WTC11 (cell line): ENCODE results near the gene ADARB2. TPM values are rescaled to one million over a fixed set of nuclear protein-coding genes. Genes with fewer than 3 reads are reported as not detected.

ENCODE experiments used
- ATAC-seq: fragments of 200-7000 bp; cut with Tn5 transposase; 2 replicates; pipeline ENCODE4 v1.10.0; 2021; ENCODE audit warnings: mild to moderate bottlenecking, moderate library complexity
- CTCF ChIA-PET: fragments of 300-600 bp; sonication (Branson Sonifier 250); formaldehyde crosslinking; loops from one replicate; lab custom pipeline; 2021; ENCODE audit warnings: antibody characterized with exemption; lab: Charles Lee
- POLR2A ChIA-PET: fragments of 350-600 bp; sonication (Branson Sonifier 250); formaldehyde crosslinking; loops from one replicate; lab custom pipeline; 2021; ENCODE audit warnings: antibody characterized with exemption; lab: Charles Lee
- DNase-seq: peaks from one replicate; pipeline ENCODE4 v3.0.0; 2021; ENCODE audit warnings: low spot score
- H3K27ac Mint-ChIP-seq: 2 replicates; pipeline ENCODE4 v1.8.0; 2021; ENCODE audit warnings: mixed read lengths
- H3K27me3 Mint-ChIP-seq: 2 replicates; pipeline ENCODE4 v1.8.0; 2021; ENCODE audit warnings: low read depth, mild to moderate bottlenecking, moderate library complexity, mixed read lengths
- H3K36me3 Mint-ChIP-seq: 2 replicates; pipeline ENCODE4 v1.8.0; 2021; ENCODE audit warnings: mixed read lengths
- H3K4me1 Mint-ChIP-seq: 2 replicates; pipeline ENCODE4 v1.8.0; 2022; ENCODE audit warnings: mixed read lengths
- H3K4me3 Mint-ChIP-seq: 2 replicates; pipeline ENCODE4 v1.8.0; 2021; ENCODE audit warnings: mild to moderate bottlenecking, moderate library complexity, mixed read lengths
- H3K9me3 Mint-ChIP-seq: 2 replicates; pipeline ENCODE4 v1.8.0; 2021; ENCODE audit warnings: mixed read lengths
- CBFB ChIP-seq: sonication (generic); formaldehyde crosslinking; IDR thresholded peaks from 2 replicates; pipeline ENCODE4 v1.8.1; 2022; ENCODE audit warnings: mild to moderate bottlenecking, low read depth, missing genetic modification reagents
- FOXP1 ChIP-seq: sonication (generic); formaldehyde crosslinking; IDR thresholded peaks from 2 replicates; pipeline ENCODE4 v1.8.0; 2022; ENCODE audit warnings: missing genetic modification reagents, mild to moderate bottlenecking, moderate library complexity, borderline replicate concordance
- FOXP4 ChIP-seq: sonication (generic); formaldehyde crosslinking; IDR thresholded peaks from 2 replicates; pipeline ENCODE4 v1.8.0; 2022; ENCODE audit warnings: mild to moderate bottlenecking, missing genetic modification reagents
- GTF2I ChIP-seq: fragments of 250-450 bp; sonication (Bioruptor Pico); conservative IDR thresholded peaks from 2 replicates; pipeline ENCODE4 v1.4.0; 2021; ENCODE audit warnings: mild to moderate bottlenecking
- IRF2 ChIP-seq: sonication (generic); formaldehyde crosslinking; IDR thresholded peaks from 2 replicates; pipeline ENCODE4 v1.8.0; 2022; ENCODE audit warnings: low read depth, missing genetic modification reagents, borderline replicate concordance
- NFATC4 ChIP-seq: fragments of 250-450 bp; sonication (Bioruptor Pico); IDR thresholded peaks from 2 replicates; pipeline ENCODE4 v1.9.0; 2021; ENCODE audit warnings: mild to moderate bottlenecking
- NR3C1 ChIP-seq: sonication (generic); formaldehyde crosslinking; conservative IDR thresholded peaks from 2 replicates; pipeline ENCODE4 v1.8.1; 2023; ENCODE audit warnings: low read depth, mild to moderate bottlenecking, missing genetic modification reagents
- RELA ChIP-seq: sonication (generic); formaldehyde crosslinking; IDR thresholded peaks from 2 replicates; pipeline ENCODE4 v1.8.1; 2022; ENCODE audit warnings: missing genetic modification reagents, mild to moderate bottlenecking, borderline replicate concordance
- SMAD4 ChIP-seq: sonication (generic); formaldehyde crosslinking; IDR thresholded peaks from 2 replicates; pipeline ENCODE4 v1.8.0; 2022; ENCODE audit warnings: mild to moderate bottlenecking, missing genetic modification reagents
- TEAD4 ChIP-seq: sonication (generic); formaldehyde crosslinking; IDR thresholded peaks from 2 replicates; pipeline ENCODE4 v1.8.0; 2022; ENCODE audit warnings: mild to moderate bottlenecking, missing genetic modification reagents
- USF1 ChIP-seq: sonication (generic); formaldehyde crosslinking; IDR thresholded peaks from 2 replicates; pipeline ENCODE4 v1.8.0; 2022; ENCODE audit warnings: mild to moderate bottlenecking, missing genetic modification reagents
- ZNF138 ChIP-seq: sonication (generic); formaldehyde crosslinking; conservative IDR thresholded peaks from 2 replicates; pipeline ENCODE4 v1.8.1; 2022; ENCODE audit warnings: mild to moderate bottlenecking, moderate library complexity, missing genetic modification reagents
- ZNF416 ChIP-seq: fragments of 250-450 bp; sonication (Bioruptor Pico); IDR thresholded peaks from 2 replicates; pipeline ENCODE4 v1.9.0; 2021; ENCODE audit warnings: mild to moderate bottlenecking, inconsistent platforms
- ZNF423 ChIP-seq: fragments of 250-450 bp; sonication (Bioruptor Pico); IDR thresholded peaks from 2 replicates; pipeline ENCODE4 v2.1.2; 2022; ENCODE audit warnings: mild to moderate bottlenecking, moderate library complexity
- ZNF671 ChIP-seq: fragments of 250-450 bp; sonication (Bioruptor Pico); IDR thresholded peaks from 2 replicates; pipeline ENCODE4 v1.8.0; 2021; ENCODE audit warnings: mild to moderate bottlenecking
- total RNA-seq: library from RNA; stranded (reverse); gene quantifications from 3 replicates; pipeline ENCODE4 v1.2.3, GENCODE V29; 2021
- TF ChIP-seq, protein P1 (sequence below): sonication (generic); formaldehyde crosslinking; IDR thresholded peaks from 2 replicates; pipeline ENCODE4 v1.8.0; 2023; ENCODE audit warnings: missing genetic modification reagents
- TF ChIP-seq, protein P2 (sequence below): fragments of 250-450 bp; sonication (Bioruptor Pico); IDR thresholded peaks from 2 replicates; pipeline ENCODE4 v1.9.0; 2021; ENCODE audit warnings: mild to moderate bottlenecking, borderline replicate concordance
- TF ChIP-seq, protein P3 (sequence below): sonication (generic); formaldehyde crosslinking; IDR thresholded peaks from 2 replicates; pipeline ENCODE4 v1.8.1; 2023; ENCODE audit warnings: mild to moderate bottlenecking, moderate library complexity, missing genetic modification reagents
- TF ChIP-seq, protein P4 (sequence below): sonication (generic); formaldehyde crosslinking; IDR thresholded peaks from 2 replicates; pipeline ENCODE4 v1.8.0; 2022; ENCODE audit warnings: missing genetic modification reagents
- TF ChIP-seq, protein P5 (sequence below): fragments of 250-450 bp; sonication (Bioruptor Pico); IDR thresholded peaks from 2 replicates; pipeline ENCODE4 v1.8.0; 2021; ENCODE audit warnings: mild to moderate bottlenecking

ADARB2 gene
- total RNA-seq, 1 experiment from 2014 or later, result 3.7 TPM

DNA sequence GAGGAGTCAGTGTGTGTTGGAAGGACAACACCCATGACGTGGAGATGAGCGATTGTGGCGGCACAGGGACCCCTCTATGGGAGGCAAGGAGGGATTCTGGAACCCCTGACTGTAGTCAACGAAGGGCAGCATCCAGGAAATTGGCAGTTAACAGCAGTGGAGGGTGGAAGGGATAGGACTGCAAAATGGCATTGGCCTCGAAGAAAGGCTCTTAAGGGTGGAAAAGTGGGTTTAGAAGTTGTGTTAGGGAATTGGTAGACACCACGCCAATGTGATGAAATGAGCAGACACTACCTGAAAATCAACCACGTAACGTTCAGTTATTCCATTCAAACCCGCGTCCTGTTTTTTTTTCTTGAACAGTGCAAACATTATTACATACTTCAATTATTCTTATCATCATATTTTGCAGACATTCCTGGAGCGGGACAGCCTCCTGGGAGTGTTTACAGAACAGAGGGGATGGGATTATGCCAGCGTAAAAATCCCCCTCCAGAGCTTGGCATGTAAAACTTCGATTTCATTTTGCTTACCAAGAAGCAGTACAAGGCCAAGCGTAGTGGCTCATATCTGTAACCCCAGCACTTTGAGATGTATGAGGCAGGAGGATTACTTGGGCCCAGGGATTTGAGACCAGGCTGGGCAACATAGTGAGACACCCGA is 409.0 kb downstream of the ADARB2 start:
- H3K27ac Mint-ChIP-seq, result no peak overlapping the region
- CTCF ChIA-PET, result no interaction called here
- POLR2A ChIA-PET, result no interaction called here

More for the DNA sequence above, 409.0 kb downstream of the ADARB2 start:
- H3K27me3 Mint-ChIP-seq, result peaks cover 9% of the 10 kb centered on the region
- peaks cover 16% of the 10 kb centered on the region for H3K36me3 Mint-ChIP-seq
- peaks cover 13% of the 10 kb centered on the region for H3K4me1 Mint-ChIP-seq
- DNase-seq (no peak), ATAC-seq (no peak)
- TF ChIP-seq, protein P1, sequence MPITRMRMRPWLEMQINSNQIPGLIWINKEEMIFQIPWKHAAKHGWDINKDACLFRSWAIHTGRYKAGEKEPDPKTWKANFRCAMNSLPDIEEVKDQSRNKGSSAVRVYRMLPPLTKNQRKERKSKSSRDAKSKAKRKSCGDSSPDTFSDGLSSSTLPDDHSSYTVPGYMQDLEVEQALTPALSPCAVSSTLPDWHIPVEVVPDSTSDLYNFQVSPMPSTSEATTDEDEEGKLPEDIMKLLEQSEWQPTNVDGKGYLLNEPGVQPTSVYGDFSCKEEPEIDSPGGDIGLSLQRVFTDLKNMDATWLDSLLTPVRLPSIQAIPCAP (CRISPR knock-in tag), result no peak
- no peak for TF ChIP-seq SMAD4
- no peak for TF ChIP-seq NFATC4
- TF ChIP-seq CBFB (CRISPR knock-in tag), result no peak
- no peak for TF ChIP-seq IRF2 (CRISPR knock-in tag)
- TF ChIP-seq RELA (CRISPR knock-in tag), result no peak
- TF ChIP-seq ZNF423 (CRISPR knock-in tag), result no peak
- no peak for TF ChIP-seq ZNF416 (CRISPR knock-in tag)
- no peak for TF ChIP-seq FOXP1
- TF ChIP-seq, protein P2, sequence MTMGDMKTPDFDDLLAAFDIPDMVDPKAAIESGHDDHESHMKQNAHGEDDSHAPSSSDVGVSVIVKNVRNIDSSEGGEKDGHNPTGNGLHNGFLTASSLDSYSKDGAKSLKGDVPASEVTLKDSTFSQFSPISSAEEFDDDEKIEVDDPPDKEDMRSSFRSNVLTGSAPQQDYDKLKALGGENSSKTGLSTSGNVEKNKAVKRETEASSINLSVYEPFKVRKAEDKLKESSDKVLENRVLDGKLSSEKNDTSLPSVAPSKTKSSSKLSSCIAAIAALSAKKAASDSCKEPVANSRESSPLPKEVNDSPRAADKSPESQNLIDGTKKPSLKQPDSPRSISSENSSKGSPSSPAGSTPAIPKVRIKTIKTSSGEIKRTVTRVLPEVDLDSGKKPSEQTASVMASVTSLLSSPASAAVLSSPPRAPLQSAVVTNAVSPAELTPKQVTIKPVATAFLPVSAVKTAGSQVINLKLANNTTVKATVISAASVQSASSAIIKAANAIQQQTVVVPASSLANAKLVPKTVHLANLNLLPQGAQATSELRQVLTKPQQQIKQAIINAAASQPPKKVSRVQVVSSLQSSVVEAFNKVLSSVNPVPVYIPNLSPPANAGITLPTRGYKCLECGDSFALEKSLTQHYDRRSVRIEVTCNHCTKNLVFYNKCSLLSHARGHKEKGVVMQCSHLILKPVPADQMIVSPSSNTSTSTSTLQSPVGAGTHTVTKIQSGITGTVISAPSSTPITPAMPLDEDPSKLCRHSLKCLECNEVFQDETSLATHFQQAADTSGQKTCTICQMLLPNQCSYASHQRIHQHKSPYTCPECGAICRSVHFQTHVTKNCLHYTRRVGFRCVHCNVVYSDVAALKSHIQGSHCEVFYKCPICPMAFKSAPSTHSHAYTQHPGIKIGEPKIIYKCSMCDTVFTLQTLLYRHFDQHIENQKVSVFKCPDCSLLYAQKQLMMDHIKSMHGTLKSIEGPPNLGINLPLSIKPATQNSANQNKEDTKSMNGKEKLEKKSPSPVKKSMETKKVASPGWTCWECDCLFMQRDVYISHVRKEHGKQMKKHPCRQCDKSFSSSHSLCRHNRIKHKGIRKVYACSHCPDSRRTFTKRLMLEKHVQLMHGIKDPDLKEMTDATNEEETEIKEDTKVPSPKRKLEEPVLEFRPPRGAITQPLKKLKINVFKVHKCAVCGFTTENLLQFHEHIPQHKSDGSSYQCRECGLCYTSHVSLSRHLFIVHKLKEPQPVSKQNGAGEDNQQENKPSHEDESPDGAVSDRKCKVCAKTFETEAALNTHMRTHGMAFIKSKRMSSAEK (CRISPR knock-in tag), result no peak
- TF ChIP-seq, protein P3, sequence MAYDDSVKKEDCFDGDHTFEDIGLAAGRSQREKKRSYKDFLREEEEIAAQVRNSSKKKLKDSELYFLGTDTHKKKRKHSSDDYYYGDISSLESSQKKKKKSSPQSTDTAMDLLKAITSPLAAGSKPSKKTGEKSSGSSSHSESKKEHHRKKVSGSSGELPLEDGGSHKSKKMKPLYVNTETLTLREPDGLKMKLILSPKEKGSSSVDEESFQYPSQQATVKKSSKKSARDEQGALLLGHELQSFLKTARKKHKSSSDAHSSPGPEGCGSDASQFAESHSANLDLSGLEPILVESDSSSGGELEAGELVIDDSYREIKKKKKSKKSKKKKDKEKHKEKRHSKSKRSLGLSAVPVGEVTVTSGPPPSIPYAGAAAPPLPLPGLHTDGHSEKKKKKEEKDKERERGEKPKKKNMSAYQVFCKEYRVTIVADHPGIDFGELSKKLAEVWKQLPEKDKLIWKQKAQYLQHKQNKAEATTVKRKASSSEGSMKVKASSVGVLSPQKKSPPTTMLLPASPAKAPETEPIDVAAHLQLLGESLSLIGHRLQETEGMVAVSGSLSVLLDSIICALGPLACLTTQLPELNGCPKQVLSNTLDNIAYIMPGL (CRISPR knock-in tag), result no peak
- TF ChIP-seq FOXP4 (CRISPR knock-in tag), result no peak
- TF ChIP-seq ZNF671, result no peak
- TF ChIP-seq, protein P4, sequence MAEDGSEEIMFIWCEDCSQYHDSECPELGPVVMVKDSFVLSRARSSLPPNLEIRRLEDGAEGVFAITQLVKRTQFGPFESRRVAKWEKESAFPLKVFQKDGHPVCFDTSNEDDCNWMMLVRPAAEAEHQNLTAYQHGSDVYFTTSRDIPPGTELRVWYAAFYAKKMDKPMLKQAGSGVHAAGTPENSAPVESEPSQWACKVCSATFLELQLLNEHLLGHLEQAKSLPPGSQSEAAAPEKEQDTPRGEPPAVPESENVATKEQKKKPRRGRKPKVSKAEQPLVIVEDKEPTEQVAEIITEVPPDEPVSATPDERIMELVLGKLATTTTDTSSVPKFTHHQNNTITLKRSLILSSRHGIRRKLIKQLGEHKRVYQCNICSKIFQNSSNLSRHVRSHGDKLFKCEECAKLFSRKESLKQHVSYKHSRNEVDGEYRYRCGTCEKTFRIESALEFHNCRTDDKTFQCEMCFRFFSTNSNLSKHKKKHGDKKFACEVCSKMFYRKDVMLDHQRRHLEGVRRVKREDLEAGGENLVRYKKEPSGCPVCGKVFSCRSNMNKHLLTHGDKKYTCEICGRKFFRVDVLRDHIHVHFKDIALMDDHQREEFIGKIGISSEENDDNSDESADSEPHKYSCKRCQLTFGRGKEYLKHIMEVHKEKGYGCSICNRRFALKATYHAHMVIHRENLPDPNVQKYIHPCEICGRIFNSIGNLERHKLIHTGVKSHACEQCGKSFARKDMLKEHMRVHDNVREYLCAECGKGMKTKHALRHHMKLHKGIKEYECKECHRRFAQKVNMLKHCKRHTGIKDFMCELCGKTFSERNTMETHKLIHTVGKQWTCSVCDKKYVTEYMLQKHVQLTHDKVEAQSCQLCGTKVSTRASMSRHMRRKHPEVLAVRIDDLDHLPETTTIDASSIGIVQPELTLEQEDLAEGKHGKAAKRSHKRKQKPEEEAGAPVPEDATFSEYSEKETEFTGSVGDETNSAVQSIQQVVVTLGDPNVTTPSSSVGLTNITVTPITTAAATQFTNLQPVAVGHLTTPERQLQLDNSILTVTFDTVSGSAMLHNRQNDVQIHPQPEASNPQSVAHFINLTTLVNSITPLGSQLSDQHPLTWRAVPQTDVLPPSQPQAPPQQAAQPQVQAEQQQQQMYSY (CRISPR knock-in tag), result no peak
- no peak for TF ChIP-seq USF1 (CRISPR knock-in tag)
- TF ChIP-seq GTF2I (CRISPR knock-in tag), result no peak
- no peak for TF ChIP-seq NR3C1 (CRISPR knock-in tag)
- no peak for TF ChIP-seq TEAD4 (CRISPR knock-in tag)
- no peak for TF ChIP-seq ZNF138
- TF ChIP-seq, protein P5, sequence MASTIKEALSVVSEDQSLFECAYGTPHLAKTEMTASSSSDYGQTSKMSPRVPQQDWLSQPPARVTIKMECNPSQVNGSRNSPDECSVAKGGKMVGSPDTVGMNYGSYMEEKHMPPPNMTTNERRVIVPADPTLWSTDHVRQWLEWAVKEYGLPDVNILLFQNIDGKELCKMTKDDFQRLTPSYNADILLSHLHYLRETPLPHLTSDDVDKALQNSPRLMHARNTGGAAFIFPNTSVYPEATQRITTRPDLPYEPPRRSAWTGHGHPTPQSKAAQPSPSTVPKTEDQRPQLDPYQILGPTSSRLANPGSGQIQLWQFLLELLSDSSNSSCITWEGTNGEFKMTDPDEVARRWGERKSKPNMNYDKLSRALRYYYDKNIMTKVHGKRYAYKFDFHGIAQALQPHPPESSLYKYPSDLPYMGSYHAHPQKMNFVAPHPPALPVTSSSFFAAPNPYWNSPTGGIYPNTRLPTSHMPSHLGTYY (CRISPR knock-in tag), result no peak
- no peak overlapping the region for H3K4me3 Mint-ChIP-seq
- peaks cover 17% of the 10 kb centered on the region for H3K9me3 Mint-ChIP-seq
